ENCODE results near the gene ZDBF2.
A peak's percentile ranks its signal among the peaks of the same experiment; 100 is the strongest.

ZDBF2 gene

DNA sequence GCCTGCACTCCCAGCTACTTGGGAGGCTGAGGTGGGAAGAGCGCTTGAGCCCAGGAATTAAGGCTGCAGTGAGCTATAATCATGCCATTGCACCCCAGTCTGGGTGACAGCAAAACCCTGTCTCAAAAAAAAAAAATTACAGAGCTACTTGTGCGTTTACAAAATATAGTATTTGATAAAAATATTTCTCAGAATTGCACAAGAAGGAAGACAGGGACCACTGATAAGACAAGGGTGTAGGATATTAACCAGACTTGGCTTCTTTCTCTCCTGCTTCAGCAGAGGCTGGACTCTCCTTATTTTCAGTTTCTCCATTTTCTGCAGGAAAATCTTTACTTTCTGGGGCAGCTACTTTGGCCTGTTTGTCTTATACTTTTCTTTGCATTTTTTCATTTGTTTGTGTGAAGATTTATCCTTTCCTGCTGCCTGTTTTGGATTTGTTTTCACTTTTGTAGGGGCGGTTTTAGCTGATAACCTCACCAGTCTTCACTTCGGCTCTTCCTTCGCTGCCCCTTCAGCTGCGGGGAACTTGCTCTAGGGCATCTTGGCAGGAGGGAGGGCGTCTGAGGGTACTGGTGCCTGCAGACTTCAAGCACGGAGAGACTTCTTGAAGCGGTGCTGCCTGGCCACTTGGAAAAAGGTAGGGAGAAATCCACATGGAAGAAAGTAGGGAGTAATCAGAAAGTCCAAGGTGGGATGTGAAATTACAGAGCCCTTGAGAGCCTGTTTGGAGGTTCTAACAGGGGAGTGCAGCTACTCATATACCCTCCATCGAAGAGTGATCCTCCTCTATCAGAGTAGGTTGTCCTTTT is 14.9 kb upstream of the ZDBF2 start:
- DNase-seq (ENCODE audit: low read depth, low spot score) = no peak
- Histone ChIP-seq H3K27me3 (ENCODE audit: insufficient read depth, insufficient read length) (no peaks in the 10 kb centered on the region), H3K36me3 (ENCODE audit: insufficient read depth, insufficient read length, low read length) (no peaks in the 10 kb centered on the region), H3K4me3 (ENCODE audit: insufficient read length, low read depth) (no peak overlapping the region), H3K4me1 (ENCODE audit: insufficient read depth, insufficient read length) (peaks cover 5% of the 10 kb centered on the region), H3K9ac (ENCODE audit: insufficient read length, low read depth) (peak overlapping the region; percentile 8), H3K9me3 (ENCODE audit: insufficient read depth, low read length) (no peaks in the 10 kb centered on the region)
- TF ChIP-seq YY1 (IDR thresholded peaks at IDR 0.05; ENCODE audit: insufficient read depth, insufficient read length) = no peak

DNA sequence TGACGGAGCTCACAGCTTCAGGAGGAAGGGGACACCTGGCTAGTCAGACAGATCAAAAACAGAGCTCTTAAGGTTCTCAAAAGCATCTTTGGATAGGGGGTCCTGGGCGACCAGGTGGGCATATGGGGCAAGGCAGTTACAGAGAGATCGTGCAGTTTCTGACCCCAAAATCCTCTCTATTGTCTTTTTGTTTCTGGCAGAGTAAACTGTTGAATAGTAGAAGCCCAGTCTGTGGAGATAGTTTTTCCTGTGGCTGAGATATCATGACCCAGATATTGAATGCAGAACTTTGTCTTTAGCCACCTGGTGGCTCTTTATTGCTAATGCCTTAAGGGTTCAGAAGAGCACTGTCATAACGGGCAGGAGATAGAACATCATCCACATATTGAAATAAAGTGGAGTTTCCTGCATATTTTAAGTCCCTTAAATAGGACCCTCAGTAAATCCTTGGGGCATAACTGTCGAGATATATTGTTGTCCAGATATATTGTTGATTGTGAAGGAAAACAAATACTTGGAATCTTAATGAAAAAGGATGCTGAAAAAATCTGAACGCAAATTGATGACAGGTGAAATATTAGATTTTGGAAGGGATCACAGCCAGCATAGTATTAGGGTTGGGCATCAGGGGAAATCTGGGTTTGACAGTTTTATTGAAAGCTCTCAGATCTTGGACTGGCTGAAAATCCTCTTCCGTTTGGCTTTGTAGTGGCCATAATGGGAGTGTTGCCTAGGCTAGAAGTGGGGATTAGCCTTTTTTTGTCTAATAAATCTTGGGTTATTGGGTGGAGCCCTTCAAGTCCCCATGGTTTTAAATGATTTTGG is 14.1 kb upstream of the ZDBF2 start:
- no peak overlapping the region for H3K4me3 ChIP-seq (ENCODE audit: insufficient read length, low read depth)
- H3K27me3 ChIP-seq (ENCODE audit: insufficient read depth, insufficient read length) = no peaks in the 10 kb centered on the region
- no peaks in the 10 kb centered on the region for H3K9me3 ChIP-seq (ENCODE audit: insufficient read depth, low read length)
- peak overlapping the region; percentile 8 for H3K9ac ChIP-seq (ENCODE audit: insufficient read length, low read depth)
- TF ChIP-seq SUZ12 (IDR thresholded peaks at IDR 0.05; ENCODE audit: extremely low read depth, insufficient read depth, insufficient read length) (no peak), ZNF274 (IDR thresholded peaks at IDR 0.05; ENCODE audit: low read depth, low read length) (no peak), YY1 (IDR thresholded peaks at IDR 0.05; ENCODE audit: insufficient read depth, insufficient read length) (no peak)
- DNase-seq (ENCODE audit: low read depth, low spot score) = no peak
- H3K36me3 ChIP-seq (ENCODE audit: insufficient read depth, insufficient read length, low read length) = no peaks in the 10 kb centered on the region
- peaks cover 5% of the 10 kb centered on the region for H3K4me1 ChIP-seq (ENCODE audit: insufficient read depth, insufficient read length)

DNA sequence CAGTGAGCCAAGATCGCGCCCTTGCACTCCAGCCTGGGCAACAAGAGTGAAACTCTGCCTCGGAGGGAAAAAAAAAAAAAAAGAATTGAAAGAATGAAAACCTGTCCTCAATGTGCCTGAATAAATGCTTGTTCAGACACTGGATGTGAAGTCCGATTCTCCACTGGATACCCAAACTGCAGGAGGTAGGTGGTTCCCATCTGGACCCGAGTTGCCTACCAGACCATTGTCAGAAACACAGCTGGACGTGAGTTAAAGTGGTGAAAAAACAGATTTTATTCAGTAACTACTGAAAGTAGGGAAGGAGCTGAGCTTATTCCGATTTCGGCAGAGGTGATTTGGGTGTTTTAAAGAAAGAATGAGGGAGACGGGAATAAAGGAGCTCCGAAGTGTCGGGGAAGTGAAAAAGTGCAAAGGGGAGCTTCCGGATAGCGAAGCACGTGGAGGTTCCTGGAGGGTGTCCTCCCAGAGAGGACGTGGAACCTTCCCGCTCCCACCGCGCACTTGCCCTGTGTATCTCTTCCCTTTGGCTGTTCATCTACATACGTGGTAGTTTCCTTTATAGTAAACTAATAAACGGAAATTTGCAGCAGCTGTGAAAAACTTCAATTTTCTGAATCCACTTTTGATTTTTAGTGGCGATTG is 10.4 kb upstream of the ZDBF2 start:
- Histone ChIP-seq H3K36me3 (ENCODE audit: insufficient read depth, insufficient read length, low read length) (no peaks in the 10 kb centered on the region), H3K27me3 (ENCODE audit: insufficient read depth, insufficient read length) (no peaks in the 10 kb centered on the region), H3K4me3 (ENCODE audit: insufficient read length, low read depth) (no peak overlapping the region), H3K4me1 (ENCODE audit: insufficient read depth, insufficient read length) (no peaks in the 10 kb centered on the region), H3K9ac (ENCODE audit: insufficient read length, low read depth) (no peak overlapping the region), H3K9me3 (ENCODE audit: insufficient read depth, low read length) (no peaks in the 10 kb centered on the region)
- TF ChIP-seq SUZ12 (IDR thresholded peaks at IDR 0.05; ENCODE audit: extremely low read depth, insufficient read depth, insufficient read length) (no peak), YY1 (IDR thresholded peaks at IDR 0.05; ENCODE audit: insufficient read depth, insufficient read length) (no peak), ZNF274 (IDR thresholded peaks at IDR 0.05; ENCODE audit: low read depth, low read length) (no peak)
- DNase-seq (ENCODE audit: low read depth, low spot score) = no peak

DNA sequence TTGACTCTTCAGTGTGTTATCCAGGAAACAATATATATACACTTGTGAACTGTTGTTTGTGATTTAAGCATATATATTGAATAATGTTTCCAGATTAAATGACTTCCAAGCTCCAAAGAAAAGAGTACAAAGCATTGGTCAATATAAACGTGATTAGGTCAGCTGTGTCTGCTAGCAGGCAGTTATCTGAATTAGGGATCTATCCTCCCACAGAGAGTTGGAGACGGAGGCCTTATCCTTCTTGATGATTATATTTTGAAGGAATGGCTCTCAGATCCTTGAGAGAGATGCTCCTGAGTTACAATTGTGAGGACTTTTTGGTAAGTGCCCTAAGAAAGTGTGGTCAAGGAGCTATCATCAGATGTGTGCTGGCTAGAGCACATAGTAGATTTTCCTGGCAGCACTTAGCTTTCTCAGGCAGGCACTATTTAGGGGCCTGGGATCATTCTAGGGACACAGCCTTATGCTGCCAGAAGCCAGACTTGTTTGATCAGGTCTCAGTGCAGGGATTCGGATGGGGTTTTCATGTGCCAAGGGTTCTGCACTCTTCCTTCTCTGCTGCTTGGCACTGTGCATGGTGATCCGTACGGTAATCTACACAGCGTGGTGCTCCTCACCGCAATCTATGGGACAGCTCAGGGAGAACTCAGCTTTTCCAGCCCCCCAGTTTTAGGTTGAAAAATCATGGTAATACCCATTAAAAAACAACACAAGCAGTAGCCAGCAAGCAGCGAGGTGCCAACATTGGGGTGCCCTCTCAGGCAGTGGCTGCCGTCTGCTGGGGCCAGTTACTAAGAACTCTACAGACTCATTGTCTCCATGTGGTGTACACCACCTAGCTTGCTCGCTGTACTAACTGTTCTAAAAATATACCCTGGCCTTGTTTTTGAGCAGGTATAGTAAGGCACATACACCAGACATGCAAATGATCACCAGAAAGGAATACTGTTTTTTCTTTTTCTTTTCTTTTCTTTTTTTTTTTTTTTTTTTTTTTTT is 8.0 kb upstream of the ZDBF2 start:
- no peak for DNase-seq (ENCODE audit: low read depth, low spot score)
- Histone ChIP-seq H3K4me3 (ENCODE audit: insufficient read length, low read depth) (no peak overlapping the region), H3K9me3 (ENCODE audit: insufficient read depth, low read length) (no peaks in the 10 kb centered on the region), H3K27me3 (ENCODE audit: insufficient read depth, insufficient read length) (no peaks in the 10 kb centered on the region), H3K9ac (ENCODE audit: insufficient read length, low read depth) (no peak overlapping the region), H3K4me1 (ENCODE audit: insufficient read depth, insufficient read length) (no peaks in the 10 kb centered on the region), H3K36me3 (ENCODE audit: insufficient read depth, insufficient read length, low read length) (no peaks in the 10 kb centered on the region)
- TF ChIP-seq SUZ12 (IDR thresholded peaks at IDR 0.05; ENCODE audit: extremely low read depth, insufficient read depth, insufficient read length) (no peak), YY1 (IDR thresholded peaks at IDR 0.05; ENCODE audit: insufficient read depth, insufficient read length) (no peak), ZNF274 (IDR thresholded peaks at IDR 0.05; ENCODE audit: low read depth, low read length) (no peak)

DNA sequence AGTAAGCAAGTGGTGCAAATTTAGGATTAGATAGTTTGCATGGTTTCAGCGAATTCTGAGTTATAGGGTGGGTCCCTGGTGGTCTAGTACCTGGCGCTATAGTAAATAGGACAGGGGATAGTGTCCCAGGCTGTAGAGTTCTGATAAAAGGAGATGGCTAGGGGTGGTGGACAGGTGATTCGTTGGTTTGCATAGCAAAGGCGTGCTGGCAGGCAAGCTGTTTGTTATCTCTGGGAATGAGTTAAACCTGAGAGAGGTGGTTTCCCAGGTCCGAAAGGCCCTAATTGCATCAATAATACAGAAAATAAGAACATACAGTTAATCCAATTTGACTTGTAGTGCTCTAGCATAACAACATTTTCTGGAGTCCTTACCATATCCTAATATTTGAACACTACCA is 6.9 kb upstream of the ZDBF2 start:
- H3K9ac ChIP-seq (ENCODE audit: insufficient read length, low read depth) = no peak overlapping the region
- H3K27me3 ChIP-seq (ENCODE audit: insufficient read depth, insufficient read length) = no peaks in the 10 kb centered on the region
- no peak for DNase-seq (ENCODE audit: low read depth, low spot score)
- TF ChIP-seq SUZ12 (IDR thresholded peaks at IDR 0.05; ENCODE audit: extremely low read depth, insufficient read depth, insufficient read length) (no peak), YY1 (IDR thresholded peaks at IDR 0.05; ENCODE audit: insufficient read depth, insufficient read length) (no peak), ZNF274 (IDR thresholded peaks at IDR 0.05; ENCODE audit: low read depth, low read length) (no peak)
- no peaks in the 10 kb centered on the region for H3K36me3 ChIP-seq (ENCODE audit: insufficient read depth, insufficient read length, low read length)
- H3K4me3 ChIP-seq (ENCODE audit: insufficient read length, low read depth) = no peak overlapping the region
- H3K9me3 ChIP-seq (ENCODE audit: insufficient read depth, low read length) = no peaks in the 10 kb centered on the region
- no peaks in the 10 kb centered on the region for H3K4me1 ChIP-seq (ENCODE audit: insufficient read depth, insufficient read length)

DNA sequence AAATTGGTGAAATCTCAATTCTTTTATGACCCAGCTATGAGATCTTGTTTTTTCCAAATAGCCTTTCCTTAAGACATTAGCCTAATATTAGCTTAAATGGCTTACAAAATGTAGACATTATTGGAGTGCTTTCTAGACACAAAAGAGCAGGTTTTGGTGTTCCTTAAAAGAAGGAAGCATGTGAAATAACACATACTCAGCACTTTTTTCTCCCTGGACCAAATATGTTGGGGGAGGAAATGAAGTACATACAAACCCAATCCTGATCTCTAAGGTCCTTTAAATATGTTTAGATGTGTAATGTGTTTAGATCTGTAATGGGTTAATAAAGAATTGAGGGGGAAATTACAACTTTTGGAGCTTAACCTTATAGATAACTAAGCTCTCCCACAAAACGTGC is 3.4 kb upstream of the ZDBF2 start:
- Histone ChIP-seq H3K4me3 (ENCODE audit: insufficient read length, low read depth) (no peak overlapping the region), H3K9ac (ENCODE audit: insufficient read length, low read depth) (no peak overlapping the region), H3K9me3 (ENCODE audit: insufficient read depth, low read length) (no peaks in the 10 kb centered on the region), H3K4me1 (ENCODE audit: insufficient read depth, insufficient read length) (no peaks in the 10 kb centered on the region), H3K36me3 (ENCODE audit: insufficient read depth, insufficient read length, low read length) (no peaks in the 10 kb centered on the region), H3K27me3 (ENCODE audit: insufficient read depth, insufficient read length) (peaks cover 11% of the 10 kb centered on the region)
- TF ChIP-seq SUZ12 (IDR thresholded peaks at IDR 0.05; ENCODE audit: extremely low read depth, insufficient read depth, insufficient read length) = no peak
- TF ChIP-seq ZNF274 (IDR thresholded peaks at IDR 0.05; ENCODE audit: low read depth, low read length) = no peak
- no peak for DNase-seq (ENCODE audit: low read depth, low spot score)
